CD4-positive, alpha-beta T cell (primary cell): Measurements from ENCODE around the gene MLXIPL. TPM values are rescaled to one million over a fixed set of nuclear protein-coding genes. Genes with fewer than 3 reads are reported as not detected.

ENCODE experiments used
- ATAC-seq: fragments of 200-7000 bp; cut with Tn5 transposase; one replicate; pipeline ENCODE4 v1.10.0; 2022; ENCODE audit warnings: mild to moderate bottlenecking; ENCODE audit not compliant: poor library complexity
- CTCF ChIA-PET: fragments of 350-600 bp; sonication (Branson Sonifier 250); formaldehyde crosslinking; loops from one replicate; lab custom pipeline; 2021; ENCODE audit warnings: antibody characterized with exemption, inconsistent platforms; lab: Charles Lee
- POLR2A ChIA-PET: fragments of 350-600 bp; sonication (Branson Sonifier 250); formaldehyde crosslinking; loops from one replicate; lab custom pipeline; 2021; ENCODE audit warnings: antibody characterized with exemption, inconsistent platforms; lab: Charles Lee
- DNase-seq, 14 experiments: peaks; one replicate each; pipeline ENCODE4 v3.0.0-alpha.2; 2013 to 2020; ENCODE audit warnings: mixed read lengths in 2 of 14
- H3K27ac ChIP-seq, 2 donors: one replicate each; pipeline versions ENCODE4 v1.5.1 to v1.7.0; 2013; ENCODE audit warnings: low read length in 2 of 2, low read depth in 1 of 2, mild to moderate bottlenecking in 1 of 2
- H3K27me3 ChIP-seq, 2 experiments: 1 replicate in 1 of 2; 2 replicates in 1 of 2; pipeline versions ENCODE4 v1.6.1 to v1.7.0; 2013; ENCODE audit warnings: low read length in 2 of 2, control low read depth in 1 of 2, mild to moderate bottlenecking in 1 of 2, moderate library complexity in 1 of 2; ENCODE audit not compliant: insufficient read depth in 2 of 2, control insufficient read depth in 1 of 2
- H3K36me3 ChIP-seq: one replicate; pipeline ENCODE4 v1.6.1; 2013; ENCODE audit warnings: low read length, control low read depth; ENCODE audit not compliant: insufficient read depth
- H3K4me1 ChIP-seq: one replicate; pipeline ENCODE4 v1.6.1; 2013; ENCODE audit warnings: low read length, control low read depth; ENCODE audit not compliant: insufficient read depth
- H3K4me3 ChIP-seq: one replicate; pipeline ENCODE4 v1.5.1; 2013; ENCODE audit warnings: mild to moderate bottlenecking, low read length, moderate library complexity
- H3K9me3 ChIP-seq, 2 experiments: 1 replicate in 1 of 2; 2 replicates in 1 of 2; pipeline versions ENCODE4 v1.6.1 to v1.7.0; 2013; ENCODE audit warnings: low read length in 2 of 2, mild to moderate bottlenecking in 2 of 2, control low read depth in 1 of 2, moderate library complexity in 1 of 2; ENCODE audit not compliant: control insufficient read depth in 1 of 2, insufficient read depth in 1 of 2
- H3K27ac Mint-ChIP-seq: one replicate; pipeline ENCODE4 v1.8.0; 2020; ENCODE audit warnings: mixed read lengths
- H3K27me3 Mint-ChIP-seq: one replicate; pipeline ENCODE4 v1.8.0; 2021; ENCODE audit warnings: mixed read lengths
- H3K36me3 Mint-ChIP-seq: one replicate; pipeline ENCODE4 v1.8.0; 2021; ENCODE audit warnings: low read depth, mixed read lengths
- H3K4me1 Mint-ChIP-seq: one replicate; pipeline ENCODE4 v1.8.0; 2021; ENCODE audit warnings: low read depth, mixed read lengths
- H3K4me3 Mint-ChIP-seq: one replicate; pipeline ENCODE4 v1.8.0; 2020; ENCODE audit warnings: mild to moderate bottlenecking, mixed read lengths
- H3K9me3 Mint-ChIP-seq: one replicate; pipeline ENCODE4 v1.8.0; 2020; ENCODE audit warnings: mixed read lengths
- CTCF ChIP-seq: fragments of 200-600 bp; IDR thresholded peaks from one replicate; pipeline ENCODE4 v1.8.0; 2022; ENCODE audit warnings: antibody characterized with exemption, mild to moderate bottlenecking
- intact Hi-C, 2 experiments: fragments of 100-400 bp; cut with DNase I in 1 of 2; cut with micrococcal nuclease in 1 of 2; formaldehyde crosslinking; loops; one replicate each; pipeline versions ENCODE4 v1.15.1 to v1.9.0; 2023 to 2025; cut with DNase I, micrococcal nuclease
- total RNA-seq, 174 experiments: library from RNA in 2 of 174; stranded (reverse) in 2 of 174; gene quantifications; one replicate each; pipeline ENCODE4 v1.2.3 and lab custom pipeline; 2021 to 2026

Gene MLXIPL
- total RNA-seq, 2 experiments from 2014 or later: not detected

- Mint-ChIP-seq H3K36me3 (no peaks in the 10 kb centered on the region), H3K27ac (no peak overlapping the region), H3K27me3 (peaks cover 23% of the 10 kb centered on the region), H3K9me3 (no peaks in the 10 kb centered on the region), H3K4me3 (no peak overlapping the region), H3K4me1 (no peaks in the 10 kb centered on the region)
- H3K36me3 ChIP-seq: no peaks in the 10 kb centered on the region
- H3K4me1 ChIP-seq: no peaks in the 10 kb centered on the region
- intact Hi-C loops: no loop called here
- TF ChIP-seq CTCF: no peak
- no peak overlapping the region for H3K27ac ChIP-seq
- DNase-seq: no peak
- CTCF ChIA-PET: interaction anchor here (1.1 kb wide), 1 partner anchor 126 kb away, joined by 3 read pairs; no protein-coding TSS in a partner anchor
- peaks cover 0 to 9% of the 10 kb centered on the region in 2 experiments for H3K9me3 ChIP-seq
- H3K4me3 ChIP-seq: no peak overlapping the region
- H3K27me3 ChIP-seq: peaks cover 0 to 9% of the 10 kb centered on the region in 2 experiments
- POLR2A ChIA-PET: no interaction called here
- ATAC-seq: no peak
Observed at GRCh38 chr7:73599151-73599882, 25.0 kb downstream of the MLXIPL start.

GRCh38 chr7:73597978-73598782 lies 26.1 kb downstream of the MLXIPL start:
- Histone ChIP-seq H3K4me1 (no peaks in the 10 kb centered on the region), H3K27me3 (peaks cover 0 to 5% of the 10 kb centered on the region in 2 experiments), H3K36me3 (no peaks in the 10 kb centered on the region), H3K9me3 (peaks cover 0 to 9% of the 10 kb centered on the region in 2 experiments), H3K27ac (no peak overlapping the region), H3K4me3 (no peak overlapping the region)
- peaks cover 30% of the 10 kb centered on the region for H3K27me3 Mint-ChIP-seq
- DNase-seq (no peak), ATAC-seq (no peak)
- H3K4me3 Mint-ChIP-seq: no peak overlapping the region
- H3K27ac Mint-ChIP-seq: no peak overlapping the region
- intact Hi-C loops: no loop called here
- CTCF ChIA-PET: no interaction called here
- no peaks in the 10 kb centered on the region for H3K9me3 Mint-ChIP-seq
- no peak for TF ChIP-seq CTCF
- H3K36me3 Mint-ChIP-seq: no peaks in the 10 kb centered on the region
- POLR2A ChIA-PET: no interaction called here
- no peaks in the 10 kb centered on the region for H3K4me1 Mint-ChIP-seq

- no peaks in the 10 kb centered on the region for H3K9me3 Mint-ChIP-seq
- H3K36me3 Mint-ChIP-seq: no peaks in the 10 kb centered on the region
- Histone ChIP-seq H3K4me3 (no peak overlapping the region), H3K27me3 (peaks cover 0 to 4% of the 10 kb centered on the region in 2 experiments), H3K36me3 (no peaks in the 10 kb centered on the region), H3K4me1 (no peaks in the 10 kb centered on the region), H3K27ac (no peak overlapping the region), H3K9me3 (no peaks in the 10 kb centered on the region)
- ChIA-PET POLR2A (no interaction called here), CTCF (no interaction called here)
- no peak overlapping the region for H3K4me3 Mint-ChIP-seq
- no peaks in the 10 kb centered on the region for H3K4me1 Mint-ChIP-seq
- no peak for ATAC-seq
- H3K27me3 Mint-ChIP-seq: peaks cover 25% of the 10 kb centered on the region
- TF ChIP-seq CTCF: no peak
- no peak for DNase-seq
- intact Hi-C loops: no loop called here
- H3K27ac Mint-ChIP-seq: no peak overlapping the region
Observed at GRCh38 chr7:73596191-73597065, 27.9 kb downstream of the MLXIPL start.
